Stomach (tissue), 9 donors: ENCODE measurements around the gene KAT2A. TPM values are rescaled to one million over a fixed set of nuclear protein-coding genes. Genes with fewer than 3 reads are reported as not detected.

ENCODE experiments used
- DNase-seq, 2 donors: peaks; one replicate each; pipeline versions ENCODE4 v3.0.0 to v3.0.0-alpha.2; 2013 to 2019
- H3K27ac ChIP-seq, 5 donors: fragments of 200-600 bp in 4 of 5; sonication (generic) in 4 of 5; one replicate each; pipeline ENCODE4 v1.5.1; 2013 to 2019; ENCODE audit warnings: mild to moderate bottlenecking in 1 of 5, moderate library complexity in 1 of 5
- H3K27me3 ChIP-seq, 3 donors: fragments of 200-600 bp; sonication (generic); one replicate each; pipeline ENCODE4 v1.5.1; 2017 to 2019; ENCODE audit warnings: mixed run types in 1 of 3
- H3K36me3 ChIP-seq, 4 donors: fragments of 200-600 bp; sonication (generic); 1 replicate in 3 of 4; 2 replicates in 1 of 4; pipeline ENCODE4 v1.5.1; 2016 to 2019
- H3K4me1 ChIP-seq, 4 donors: fragments of 200-600 bp; sonication (generic); one replicate each; pipeline ENCODE4 v1.5.1; 2016 to 2019
- H3K4me3 ChIP-seq, 4 donors: fragments of 200-600 bp; sonication (generic) in 3 of 4; one replicate each; pipeline ENCODE4 v1.5.1; 2016 to 2019; ENCODE audit warnings: mild to moderate bottlenecking in 1 of 4
- H3K9me3 ChIP-seq, 4 donors: fragments of 200-600 bp; sonication (generic); one replicate each; pipeline ENCODE4 v1.5.1; 2016 to 2019
- EP300 ChIP-seq: sonication (generic); formaldehyde crosslinking; IDR thresholded peaks from one replicate; pipeline ENCODE4 v1.6.1; 2017; ENCODE audit warnings: antibody characterized with exemption
- POLR2A ChIP-seq, 4 donors: fragments of 450-650 bp; IDR thresholded peaks; one replicate each; pipeline ENCODE4 v1.6.1; 2016; ENCODE audit warnings: antibody characterized with exemption in 4 of 4, control low read depth in 2 of 4, mild to moderate bottlenecking in 1 of 4, moderate library complexity in 1 of 4
- POLR2AphosphoS5 ChIP-seq, 3 donors: sonication (generic); formaldehyde crosslinking; IDR thresholded peaks; one replicate each; pipeline ENCODE4 v1.6.1; 2016; ENCODE audit warnings: antibody characterized with exemption in 3 of 3
- WGBS, 5 donors: extraction: QIAGEN DNeasy Blood & Tissue Kit in 3 of 5; methylation state at CpG; one replicate each; pipeline versions ENCODE4 v1.1.5 to v1.1.7; 2013 to 2018; 5-methylcytosine and 5-hydroxymethylcytosine counted together
- intact Hi-C: fragments of 100-400 bp; cut with DNase I; formaldehyde crosslinking; loops from one replicate; pipeline ENCODE4 v1.15.1; 2023; ENCODE audit warnings: low total_unique reads
- polyA plus RNA-seq, 3 donors: library from polyadenylated mRNA; stranded (reverse); fragments of 200-250 nt; gene quantifications; one replicate each; pipeline ENCODE4 v1.2.3, GENCODE V29; 2013
- total RNA-seq, 5 donors: library from RNA; depleted of rRNA; stranded (reverse); fragments of >200 nt; gene quantifications; one replicate each; pipeline versions ENCODE4 v1.1.0 to v1.2.3, GENCODE V29; 2014 to 2016
- TF ChIP-seq, protein P1 (sequence below), 7 experiments: fragments of 450-650 bp in 4 of 7; fragments of 200-600 bp in 3 of 7; sonication (generic) in 3 of 7; IDR thresholded peaks; one replicate each; pipeline ENCODE4 v1.5.1; 2016 to 2019; ENCODE audit warnings: antibody characterized with exemption in 7 of 7, control low read depth in 2 of 7, mild to moderate bottlenecking in 1 of 7
- donor health status: healthy with polysubstance abuse.
- donor health status: Bipolar disorder and iron deficiency.
- donor health status: healthy.

KAT2A gene
- total and polyA plus RNA-seq, 8 donors, result 10.1 to 114 (median 57.3) TPM

DNA sequence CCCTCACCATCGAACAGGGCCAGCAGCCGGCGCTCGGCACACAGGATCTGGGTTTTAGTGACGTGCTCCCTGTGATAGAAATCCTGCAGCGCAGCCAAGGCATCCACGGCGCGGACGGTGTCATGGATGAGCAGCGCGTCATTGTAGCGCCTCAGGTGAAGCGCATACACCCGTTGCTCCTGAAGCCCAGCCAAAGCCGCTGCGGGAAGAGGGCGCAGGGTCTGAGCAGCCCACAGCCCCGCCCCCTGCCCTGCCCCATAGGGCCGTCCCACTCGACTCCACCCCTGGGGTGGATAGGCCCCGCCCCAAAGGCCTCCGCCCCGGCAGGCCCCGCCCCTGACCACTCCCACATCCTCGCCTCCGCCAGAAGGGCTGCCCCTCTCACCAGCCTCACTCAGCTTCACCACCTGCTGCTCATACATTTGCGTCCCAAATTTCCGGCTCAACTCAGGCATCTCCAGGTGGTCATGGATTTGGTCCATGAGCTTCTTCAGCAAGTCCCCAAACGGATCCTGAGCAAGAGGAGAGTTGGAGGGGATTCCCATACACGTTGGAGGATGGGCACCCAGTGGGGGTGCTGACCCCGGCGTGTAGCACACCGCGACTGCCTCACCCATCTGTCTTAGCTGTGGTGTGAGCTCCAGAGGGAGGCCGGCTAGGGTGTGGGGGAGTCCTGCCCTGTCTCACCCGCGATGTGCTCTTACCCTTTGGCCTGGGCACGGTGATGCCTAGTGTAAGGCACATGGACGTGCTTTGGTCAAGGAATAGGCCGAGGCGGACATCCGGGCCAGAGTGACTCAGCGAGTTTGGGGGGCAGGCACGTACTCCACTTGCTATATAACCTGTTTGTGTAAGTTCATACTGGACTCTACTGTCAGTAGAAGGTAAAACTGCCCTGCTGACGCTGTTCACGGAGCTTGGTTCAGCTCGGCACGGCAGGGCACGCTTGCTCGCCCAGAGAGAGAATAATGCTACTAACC, 13.3 kb downstream of the KAT2A start:
- peaks cover 11 to 61% (median 49%) of the 10 kb centered on the region in 4 donors for H3K36me3 ChIP-seq
- H3K9me3 ChIP-seq, result no peaks in the 10 kb centered on the region
- peak; percentile 86 to 94 for DNase-seq
- peak overlapping the region in 3 of 4 donors; percentile 17 to 34 (median 31) for H3K4me3 ChIP-seq
- 45 to 57% (median 52%) methylated on average over 42 to 51 of the region's 51 CpGs for WGBS, 5 donors
- intact Hi-C loops, result no loop called here
- no peak overlapping the region for H3K27ac ChIP-seq
- TF ChIP-seq, protein P1, sequence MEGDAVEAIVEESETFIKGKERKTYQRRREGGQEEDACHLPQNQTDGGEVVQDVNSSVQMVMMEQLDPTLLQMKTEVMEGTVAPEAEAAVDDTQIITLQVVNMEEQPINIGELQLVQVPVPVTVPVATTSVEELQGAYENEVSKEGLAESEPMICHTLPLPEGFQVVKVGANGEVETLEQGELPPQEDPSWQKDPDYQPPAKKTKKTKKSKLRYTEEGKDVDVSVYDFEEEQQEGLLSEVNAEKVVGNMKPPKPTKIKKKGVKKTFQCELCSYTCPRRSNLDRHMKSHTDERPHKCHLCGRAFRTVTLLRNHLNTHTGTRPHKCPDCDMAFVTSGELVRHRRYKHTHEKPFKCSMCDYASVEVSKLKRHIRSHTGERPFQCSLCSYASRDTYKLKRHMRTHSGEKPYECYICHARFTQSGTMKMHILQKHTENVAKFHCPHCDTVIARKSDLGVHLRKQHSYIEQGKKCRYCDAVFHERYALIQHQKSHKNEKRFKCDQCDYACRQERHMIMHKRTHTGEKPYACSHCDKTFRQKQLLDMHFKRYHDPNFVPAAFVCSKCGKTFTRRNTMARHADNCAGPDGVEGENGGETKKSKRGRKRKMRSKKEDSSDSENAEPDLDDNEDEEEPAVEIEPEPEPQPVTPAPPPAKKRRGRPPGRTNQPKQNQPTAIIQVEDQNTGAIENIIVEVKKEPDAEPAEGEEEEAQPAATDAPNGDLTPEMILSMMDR (IDR thresholded peaks at IDR 0.05), result no peak
- peaks cover 12 to 33% (median 28%) of the 10 kb centered on the region in 4 donors for H3K4me1 ChIP-seq
- H3K27me3 ChIP-seq, result no peaks in the 10 kb centered on the region

DNA sequence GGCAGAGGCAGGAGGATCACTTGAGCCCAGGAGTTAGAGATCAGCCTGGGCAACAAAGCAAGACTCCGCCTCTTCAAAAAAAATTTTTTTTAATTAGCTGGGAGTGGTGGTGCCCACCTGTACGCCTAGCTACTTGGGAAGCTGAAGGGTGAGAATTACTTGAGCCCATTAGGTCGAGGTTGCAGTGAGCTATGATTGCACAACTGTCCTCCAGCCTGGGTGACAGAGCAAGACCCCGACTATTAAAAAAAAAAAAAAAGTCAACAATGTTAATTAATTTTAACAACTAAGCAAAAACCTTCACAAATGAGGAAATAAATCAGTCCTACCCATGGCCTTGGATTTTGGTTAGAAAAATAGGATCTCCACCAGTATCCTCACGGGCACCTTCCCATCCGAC, 14.0 kb downstream of the KAT2A start:
- Histone ChIP-seq H3K27ac (no peak overlapping the region), H3K4me3 (peak overlapping the region in 3 of 4 donors; percentile 17 to 34 (median 31)), H3K36me3 (peaks cover 11 to 64% (median 50%) of the 10 kb centered on the region in 4 donors), H3K9me3 (no peaks in the 10 kb centered on the region), H3K27me3 (no peaks in the 10 kb centered on the region), H3K4me1 (peaks cover 9 to 30% (median 24%) of the 10 kb centered on the region in 4 donors)
- TF ChIP-seq POLR2A (IDR thresholded peaks at IDR 0.05) (no peak), POLR2AphosphoS5 (IDR thresholded peaks at IDR 0.05) (no peak), EP300 (no peak)
- TF ChIP-seq, protein P1 (IDR thresholded peaks at IDR 0.05), result no peak
- intact Hi-C loops, result no loop called here
- DNase-seq, result no peak
- WGBS, 5 donors, result 76 to 84% (median 80%) methylated on average over 6 of the region's 6 CpGs

DNA sequence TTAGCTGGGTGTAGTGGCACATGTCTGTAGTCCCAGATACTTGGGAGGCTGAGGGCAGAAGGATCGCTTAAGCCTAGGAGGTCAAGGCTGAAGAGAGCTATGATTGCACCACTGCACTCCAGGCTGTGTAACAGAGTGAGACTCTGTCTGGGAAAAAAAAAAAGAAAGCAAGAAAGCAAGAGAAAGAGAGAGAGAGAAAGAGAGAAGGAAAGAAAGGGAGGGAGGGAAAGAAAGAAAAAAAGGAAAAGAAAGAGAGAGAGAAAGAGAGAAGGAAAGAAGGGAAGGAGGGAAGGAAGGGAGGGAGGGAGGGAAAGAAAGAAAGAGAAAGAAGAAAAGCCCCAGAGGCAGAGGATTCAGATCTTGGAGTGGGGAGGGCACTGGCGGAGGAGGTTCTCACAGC, 15.2 kb downstream of the KAT2A start:
- intact Hi-C loops, result no loop called here
- no peaks in the 10 kb centered on the region for H3K27me3 ChIP-seq
- 89 to 98% (median 95%) methylated on average over 2 of the region's 2 CpGs for WGBS, 5 donors

DNA sequence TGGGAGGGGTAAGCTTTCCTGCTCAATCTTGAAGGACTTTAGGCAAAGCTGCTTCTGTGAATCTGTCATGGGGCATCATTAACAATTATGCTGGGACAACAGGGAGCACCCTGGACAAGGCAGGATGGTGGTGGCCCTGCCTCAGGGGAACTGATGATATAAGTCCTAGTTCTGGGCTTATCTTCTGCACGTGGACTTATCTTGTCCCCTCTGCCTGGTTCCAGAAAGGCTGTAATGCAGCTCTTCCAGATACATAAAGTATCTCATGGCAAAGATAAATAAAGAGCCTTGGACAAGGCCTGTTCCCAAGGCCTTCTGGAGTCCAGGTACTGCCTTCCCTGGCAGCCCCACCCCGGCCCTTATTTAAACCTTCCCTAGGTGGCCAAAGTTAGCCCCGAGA, 16.9 kb downstream of the KAT2A start:
- intact Hi-C loops, result no loop called here
- Histone ChIP-seq H3K27ac (no peak overlapping the region), H3K27me3 (no peaks in the 10 kb centered on the region), H3K36me3 (peaks cover 11 to 56% (median 45%) of the 10 kb centered on the region in 4 donors), H3K9me3 (no peaks in the 10 kb centered on the region), H3K4me3 (no peak overlapping the region), H3K4me1 (peaks cover 0 to 16% (median 11%) of the 10 kb centered on the region in 4 donors)
- WGBS, 5 donors, result 69 to 82% (median 76%) methylated on average over 3 of the region's 3 CpGs
- TF ChIP-seq POLR2AphosphoS5 (IDR thresholded peaks at IDR 0.05) (no peak), EP300 (no peak), POLR2A (IDR thresholded peaks at IDR 0.05) (no peak)
- TF ChIP-seq, protein P1 (IDR thresholded peaks at IDR 0.05), result no peak
- no peak for DNase-seq

More for the DNA sequence above, 15.2 kb downstream of the KAT2A start:
- TF ChIP-seq POLR2AphosphoS5 (IDR thresholded peaks at IDR 0.05), result no peak
- no peak for TF ChIP-seq POLR2A (IDR thresholded peaks at IDR 0.05)
- no peak for TF ChIP-seq EP300
- TF ChIP-seq, protein P1 (IDR thresholded peaks at IDR 0.05), result no peak
- peaks cover 11 to 63% (median 50%) of the 10 kb centered on the region in 4 donors for H3K36me3 ChIP-seq
- no peak for DNase-seq
- H3K27ac ChIP-seq, result no peak overlapping the region
- H3K4me3 ChIP-seq, result no peak overlapping the region
- peaks cover under 1 to 24% (median 16%) of the 10 kb centered on the region in 4 donors for H3K4me1 ChIP-seq
- no peaks in the 10 kb centered on the region for H3K9me3 ChIP-seq
